IMR-90 (cell line): ENCODE results near the gene CREG2.
A peak's percentile ranks its signal among the peaks of the same experiment; 100 is the strongest.

ENCODE experiments used
- CEBPB ChIP-seq: IDR thresholded peaks from 2 replicates; pipeline ENCODE4 v1.6.1; 2012; ENCODE audit warnings: low read depth, low read length, improper control_type of control experiment
- CHD1 ChIP-seq: IDR thresholded peaks from 2 replicates; pipeline ENCODE4 v1.6.1; 2012; ENCODE audit warnings: low read depth, low read length, improper control_type of control experiment
- ELK1 ChIP-seq: fragments of 150-350 bp; IDR thresholded peaks from 2 replicates; pipeline ENCODE4 v1.6.1; 2016; ENCODE audit warnings: low read depth, mild to moderate bottlenecking, low read length, moderate library complexity, borderline replicate concordance
- FOS ChIP-seq: fragments of 150-350 bp; IDR thresholded peaks from 2 replicates; pipeline ENCODE4 v1.6.1; 2016; ENCODE audit warnings: low read depth, low read length
- MAZ ChIP-seq: IDR thresholded peaks from 2 replicates; pipeline ENCODE4 v1.6.1; 2012; ENCODE audit warnings: low read depth, mild to moderate bottlenecking, low read length, improper control_type of control experiment, moderate library complexity, borderline replicate concordance
- MXI1 ChIP-seq: IDR thresholded peaks from 2 replicates; pipeline ENCODE4 v1.6.1; 2012; ENCODE audit warnings: low read depth, mild to moderate bottlenecking, low read length, moderate library complexity, borderline replicate concordance
- POLR2A ChIP-seq: IDR thresholded peaks from 2 replicates; pipeline ENCODE4 v1.6.1; 2012; ENCODE audit warnings: mild to moderate bottlenecking, low read depth, low read length
- RAD21 ChIP-seq: IDR thresholded peaks from 2 replicates; pipeline ENCODE4 v1.6.1; 2012; ENCODE audit warnings: low read length, improper control_type of control experiment
- RCOR1 ChIP-seq: IDR thresholded peaks from 2 replicates; pipeline ENCODE4 v1.6.1; 2012; ENCODE audit warnings: mild to moderate bottlenecking, low read length, improper control_type of control experiment; ENCODE audit not compliant: insufficient replicate concordance
- RFX5 ChIP-seq: IDR thresholded peaks from 2 replicates; pipeline ENCODE4 v1.8.0; 2012; ENCODE audit warnings: low read depth, mild to moderate bottlenecking, low read length, moderate library complexity
- SMC3 ChIP-seq: fragments of 150-350 bp; IDR thresholded peaks from 2 replicates; pipeline ENCODE4 v1.6.1; 2016; ENCODE audit warnings: low read depth, mild to moderate bottlenecking, antibody characterized with exemption, low read length, moderate library complexity
- TF ChIP-seq, protein P1 (sequence below): fragments of 150-350 bp; IDR thresholded peaks from 2 replicates; pipeline ENCODE4 v1.6.1; 2017; ENCODE audit warnings: mild to moderate bottlenecking, antibody characterized with exemption, low read length, low read depth
- TF ChIP-seq, protein P2 (sequence below): conservative IDR thresholded peaks from 2 replicates; pipeline ENCODE4 v1.5.1; 2012; ENCODE audit warnings: mild to moderate bottlenecking, low read depth, low read length, improper control_type of control experiment

DNA sequence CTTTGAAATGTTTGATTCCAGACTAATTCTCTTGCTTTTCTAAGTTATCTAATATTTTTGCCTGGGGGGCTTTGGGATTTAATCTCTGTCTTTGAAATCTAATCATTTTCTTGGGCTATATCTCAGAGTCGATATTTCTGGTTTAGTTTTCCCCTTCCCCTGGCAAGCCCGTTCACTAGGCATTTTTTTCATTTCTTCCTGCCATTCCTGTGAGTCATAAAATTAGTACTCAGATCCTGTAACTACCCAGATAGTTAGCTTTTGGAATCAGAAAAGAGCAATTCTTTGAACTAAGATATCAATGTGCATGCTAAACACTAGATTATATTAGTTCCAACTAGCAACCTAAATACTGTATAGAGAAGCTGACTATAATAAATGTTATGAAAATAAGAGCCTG is 49.4 kb downstream of the CREG2 start:
- TF ChIP-seq, protein P1, sequence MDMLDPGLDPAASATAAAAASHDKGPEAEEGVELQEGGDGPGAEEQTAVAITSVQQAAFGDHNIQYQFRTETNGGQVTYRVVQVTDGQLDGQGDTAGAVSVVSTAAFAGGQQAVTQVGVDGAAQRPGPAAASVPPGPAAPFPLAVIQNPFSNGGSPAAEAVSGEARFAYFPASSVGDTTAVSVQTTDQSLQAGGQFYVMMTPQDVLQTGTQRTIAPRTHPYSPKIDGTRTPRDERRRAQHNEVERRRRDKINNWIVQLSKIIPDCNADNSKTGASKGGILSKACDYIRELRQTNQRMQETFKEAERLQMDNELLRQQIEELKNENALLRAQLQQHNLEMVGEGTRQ: no peak
- TF ChIP-seq, protein P2, sequence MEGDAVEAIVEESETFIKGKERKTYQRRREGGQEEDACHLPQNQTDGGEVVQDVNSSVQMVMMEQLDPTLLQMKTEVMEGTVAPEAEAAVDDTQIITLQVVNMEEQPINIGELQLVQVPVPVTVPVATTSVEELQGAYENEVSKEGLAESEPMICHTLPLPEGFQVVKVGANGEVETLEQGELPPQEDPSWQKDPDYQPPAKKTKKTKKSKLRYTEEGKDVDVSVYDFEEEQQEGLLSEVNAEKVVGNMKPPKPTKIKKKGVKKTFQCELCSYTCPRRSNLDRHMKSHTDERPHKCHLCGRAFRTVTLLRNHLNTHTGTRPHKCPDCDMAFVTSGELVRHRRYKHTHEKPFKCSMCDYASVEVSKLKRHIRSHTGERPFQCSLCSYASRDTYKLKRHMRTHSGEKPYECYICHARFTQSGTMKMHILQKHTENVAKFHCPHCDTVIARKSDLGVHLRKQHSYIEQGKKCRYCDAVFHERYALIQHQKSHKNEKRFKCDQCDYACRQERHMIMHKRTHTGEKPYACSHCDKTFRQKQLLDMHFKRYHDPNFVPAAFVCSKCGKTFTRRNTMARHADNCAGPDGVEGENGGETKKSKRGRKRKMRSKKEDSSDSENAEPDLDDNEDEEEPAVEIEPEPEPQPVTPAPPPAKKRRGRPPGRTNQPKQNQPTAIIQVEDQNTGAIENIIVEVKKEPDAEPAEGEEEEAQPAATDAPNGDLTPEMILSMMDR: no peak
- TF ChIP-seq CEBPB (no peak), POLR2A (no peak), RAD21 (no peak), FOS (0 out of 2 replicates have a peak, but pooled peaks have one; percentile 4), ELK1 (no peak), RFX5 (no peak), MAZ (no peak), CHD1 (no peak), SMC3 (no peak), MXI1 (no peak), RCOR1 (no peak)
